GM12892 (cell line): Measurements from ENCODE around the gene SCLT1.

Experiments
- POLR2A ChIP-seq: IDR thresholded peaks from 2 replicates; pipeline ENCODE4 v1.6.1; 2011; ENCODE audit warnings: low read depth, low read length, control low read depth
- TAF1 ChIP-seq: IDR thresholded peaks from 2 replicates; pipeline ENCODE4 v1.6.1; 2011; ENCODE audit warnings: low read depth, mild to moderate bottlenecking, control low read depth, low read length, borderline replicate concordance

DNA sequence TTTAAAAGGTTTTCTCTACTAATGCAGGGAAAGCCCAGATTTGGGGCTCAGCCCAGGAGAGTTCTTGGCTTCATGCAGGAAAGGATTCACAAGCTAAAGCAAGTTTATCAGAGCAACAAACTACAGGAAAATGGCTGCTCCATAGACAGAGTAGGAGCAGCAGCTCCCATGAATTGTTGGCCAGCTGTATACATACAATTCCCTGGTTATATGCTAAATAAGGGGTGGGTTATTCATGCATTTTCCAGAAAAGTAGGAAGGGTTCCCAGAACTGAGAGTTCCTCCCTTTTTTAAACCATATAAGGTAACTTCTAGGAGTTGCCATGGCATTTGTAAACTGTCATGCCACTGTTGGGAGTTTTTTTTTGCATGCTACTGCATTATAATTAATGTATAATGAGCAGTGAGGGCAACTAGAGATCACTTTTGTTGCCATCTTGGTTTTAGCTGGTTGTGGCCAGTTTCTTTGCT, 5.2 kb upstream of the SCLT1 start:
- TF ChIP-seq POLR2A (no peak), TAF1 (no peak)
